HS-5 (cell line): Measurements from ENCODE around the gene CRYGA.
A peak's percentile ranks its signal among the peaks of the same experiment; 100 is the strongest.
"Not testable (repeated sequence)": the region's sequence is repeated elsewhere in the genome, so short reads cannot be mapped to it uniquely, and the experiment has no call there.

Source experiments
- DNase-seq: peaks from one replicate; pipeline ENCODE4 v3.0.0-alpha.2; 2012; ENCODE audit warnings: low read depth

CRYGA gene

GRCh38 chr2:208164951-208165755 is 1.8 kb upstream of the CRYGA start:
- DNase-seq: no peak

- DNase-seq: no peak
Observed at GRCh38 chr2:208156439-208156838, 7.0 kb downstream of the CRYGA start.

- no peak for DNase-seq
Observed at GRCh38 chr2:208153156-208153555, 10.2 kb downstream of the CRYGA start.

GRCh38 chr2:208150956-208151355 is 12.4 kb downstream of the CRYGA start:
- no peak for DNase-seq

GRCh38 chr2:208150094-208150493 is 13.3 kb downstream of the CRYGA start:
- no peak for DNase-seq

- no peak for DNase-seq
Observed at GRCh38 chr2:208148803-208149202, 14.6 kb downstream of the CRYGA start.

- DNase-seq: no peak
Observed at GRCh38 chr2:208147759-208148158, 15.6 kb downstream of the CRYGA start.

GRCh38 chr2:208147008-208147407 is 16.4 kb downstream of the CRYGA start:
- DNase-seq: no peak

- no peak for DNase-seq
Observed at GRCh38 chr2:208146006-208146405, 17.4 kb downstream of the CRYGA start, which contains the start of gene CRYGB. Gene CRYGB (minus strand): TSS chr2:208146158. CDS start chr2:208146120, 38 bp downstream.

- no peak for DNase-seq
Observed at GRCh38 chr2:208142925-208143799, 20.2 kb downstream of the CRYGA start.

GRCh38 chr2:208142240-208142924 is 21.0 kb downstream of the CRYGA start:
- no peak for DNase-seq

- DNase-seq: no peak
Observed at GRCh38 chr2:208139447-208139846, 23.9 kb downstream of the CRYGA start.

- DNase-seq: not testable (repeated sequence)
Observed at GRCh38 chr2:208138334-208138733, 25.1 kb downstream of the CRYGA start.

- DNase-seq: no peak
Observed at GRCh38 chr2:208136716-208137094, 26.7 kb downstream of the CRYGA start.

- no peak for DNase-seq
Observed at GRCh38 chr2:208135794-208136715, 27.3 kb downstream of the CRYGA start.

- no peak for DNase-seq
Observed at GRCh38 chr2:208134928-208135586, 28.3 kb downstream of the CRYGA start.

GRCh38 chr2:208130712-208131110 is 32.7 kb downstream of the CRYGA start:
- no peak for DNase-seq

GRCh38 chr2:208129744-208130711 is 33.4 kb downstream of the CRYGA start, which contains the start of gene CRYGC:
Gene CRYGC (minus strand): TSS chr2:208129828. CDS start chr2:208129792, 36 bp downstream.
- peak; percentile 8 for DNase-seq

- DNase-seq: no peak
Observed at GRCh38 chr2:208128136-208128535, 35.3 kb downstream of the CRYGA start.
